Activated B cell treated with CpG ODN at 0.5 μM for 24 hours (primary cell): ENCODE data around the gene PLCE1. TPM values are rescaled to one million over a fixed set of nuclear protein-coding genes. Genes with fewer than 3 reads are reported as not detected.

ENCODE experiments used
- ATAC-seq: fragments of 200-7000 bp; cut with Tn5 transposase; one replicate; pipeline ENCODE4 v1.10.0; 2021; ENCODE audit warnings: low read depth, mild to moderate bottlenecking, moderate library complexity
- CTCF ChIA-PET: fragments of 350-600 bp; sonication (Branson Sonifier 250); formaldehyde crosslinking; loops from one replicate; lab custom pipeline; 2021; ENCODE audit warnings: antibody characterized with exemption; lab: Charles Lee
- POLR2A ChIA-PET: fragments of 350-600 bp; sonication (Branson Sonifier 250); formaldehyde crosslinking; loops from one replicate; lab custom pipeline; 2021; ENCODE audit warnings: antibody characterized with exemption; lab: Charles Lee
- DNase-seq: peaks from one replicate; pipeline ENCODE4 v3.0.0; 2022
- H3K27ac Mint-ChIP-seq: one replicate; pipeline ENCODE4 v1.8.0; 2020; ENCODE audit warnings: mixed read lengths
- H3K27me3 Mint-ChIP-seq: one replicate; pipeline ENCODE4 v1.8.0; 2021; ENCODE audit warnings: mixed read lengths
- H3K36me3 Mint-ChIP-seq: one replicate; pipeline ENCODE4 v1.8.0; 2021; ENCODE audit warnings: low read depth, mixed read lengths
- H3K4me1 Mint-ChIP-seq: one replicate; pipeline ENCODE4 v1.8.0; 2021; ENCODE audit warnings: mixed read lengths
- H3K4me3 Mint-ChIP-seq: one replicate; pipeline ENCODE4 v1.8.0; 2020; ENCODE audit warnings: mild to moderate bottlenecking, mixed read lengths
- H3K9me3 Mint-ChIP-seq: one replicate; pipeline ENCODE4 v1.8.0; 2020; ENCODE audit warnings: mixed read lengths
- intact Hi-C: fragments of 100-400 bp; cut with micrococcal nuclease; formaldehyde crosslinking; loops from one replicate; pipeline ENCODE4 v1.15.1; 2024
- total RNA-seq: library from RNA; stranded (reverse); gene quantifications from 2 replicates; pipeline ENCODE4 v1.2.3, GENCODE V29; 2022
- TF ChIP-seq, protein P1 (sequence below): fragments of 200-600 bp; IDR thresholded peaks from one replicate; pipeline ENCODE4 v1.8.0; 2022; ENCODE audit warnings: antibody characterized with exemption, mild to moderate bottlenecking

PLCE1 gene
- total RNA-seq, 1 donor from 2014 or later = not detected

DNA sequence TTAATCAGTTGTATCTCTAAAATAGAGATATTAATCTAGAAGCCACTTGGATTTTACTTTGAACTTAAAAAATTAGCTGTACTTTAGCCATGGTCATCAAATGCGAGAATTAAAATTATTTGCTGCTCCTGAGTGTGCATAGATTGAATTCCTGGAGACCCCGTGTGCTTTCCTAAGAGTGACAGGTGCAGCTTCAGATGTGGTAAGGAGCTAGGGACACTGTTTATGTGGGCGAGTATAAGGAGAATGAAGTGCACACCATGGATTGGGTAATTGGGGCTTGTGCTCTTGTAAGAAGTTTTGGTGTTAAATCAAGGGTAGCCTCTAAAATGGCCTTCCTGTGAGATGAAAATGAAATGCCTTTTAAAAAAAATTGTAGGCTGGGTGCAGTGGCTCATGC, 9.8 kb downstream of the PLCE1 start:
- TF ChIP-seq, protein P1, sequence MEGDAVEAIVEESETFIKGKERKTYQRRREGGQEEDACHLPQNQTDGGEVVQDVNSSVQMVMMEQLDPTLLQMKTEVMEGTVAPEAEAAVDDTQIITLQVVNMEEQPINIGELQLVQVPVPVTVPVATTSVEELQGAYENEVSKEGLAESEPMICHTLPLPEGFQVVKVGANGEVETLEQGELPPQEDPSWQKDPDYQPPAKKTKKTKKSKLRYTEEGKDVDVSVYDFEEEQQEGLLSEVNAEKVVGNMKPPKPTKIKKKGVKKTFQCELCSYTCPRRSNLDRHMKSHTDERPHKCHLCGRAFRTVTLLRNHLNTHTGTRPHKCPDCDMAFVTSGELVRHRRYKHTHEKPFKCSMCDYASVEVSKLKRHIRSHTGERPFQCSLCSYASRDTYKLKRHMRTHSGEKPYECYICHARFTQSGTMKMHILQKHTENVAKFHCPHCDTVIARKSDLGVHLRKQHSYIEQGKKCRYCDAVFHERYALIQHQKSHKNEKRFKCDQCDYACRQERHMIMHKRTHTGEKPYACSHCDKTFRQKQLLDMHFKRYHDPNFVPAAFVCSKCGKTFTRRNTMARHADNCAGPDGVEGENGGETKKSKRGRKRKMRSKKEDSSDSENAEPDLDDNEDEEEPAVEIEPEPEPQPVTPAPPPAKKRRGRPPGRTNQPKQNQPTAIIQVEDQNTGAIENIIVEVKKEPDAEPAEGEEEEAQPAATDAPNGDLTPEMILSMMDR = no peak
- intact Hi-C loops = no loop called here
- H3K9me3 Mint-ChIP-seq = no peaks in the 10 kb centered on the region
- ATAC-seq (no peak), DNase-seq (no peak)
- H3K4me1 Mint-ChIP-seq = no peaks in the 10 kb centered on the region
- no peaks in the 10 kb centered on the region for H3K36me3 Mint-ChIP-seq
- peaks cover 21% of the 10 kb centered on the region for H3K27me3 Mint-ChIP-seq
- H3K27ac Mint-ChIP-seq = no peak overlapping the region
- no peak overlapping the region for H3K4me3 Mint-ChIP-seq
- ChIA-PET CTCF (no interaction called here), POLR2A (no interaction called here)

DNA sequence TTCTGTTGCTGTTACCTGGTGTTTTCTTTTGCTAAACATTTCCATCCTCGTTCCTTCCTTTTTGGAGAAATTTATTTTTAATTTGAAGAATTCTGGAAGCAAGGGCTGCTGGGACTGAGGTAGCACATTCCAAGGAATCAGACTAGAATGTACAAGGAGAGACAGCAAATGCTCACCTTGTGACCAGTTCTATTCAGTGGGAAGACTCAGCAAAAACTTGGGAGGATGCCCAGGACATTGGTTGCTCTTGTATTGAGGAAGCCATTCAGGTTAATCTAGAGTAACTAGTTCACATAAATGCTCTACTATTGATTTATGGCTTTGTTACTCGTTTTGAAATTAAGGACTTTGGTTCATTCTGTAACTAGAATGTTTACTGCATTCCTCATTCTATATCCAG, 11.3 kb downstream of the PLCE1 start:
- DNase-seq (no peak), ATAC-seq (no peak)
- no peak overlapping the region for H3K27ac Mint-ChIP-seq
- H3K4me1 Mint-ChIP-seq = no peaks in the 10 kb centered on the region
- no peak overlapping the region for H3K4me3 Mint-ChIP-seq
- H3K36me3 Mint-ChIP-seq = no peaks in the 10 kb centered on the region
- TF ChIP-seq, protein P1 = no peak
- ChIA-PET POLR2A (no interaction called here), CTCF (no interaction called here)
- peaks cover 14% of the 10 kb centered on the region for H3K27me3 Mint-ChIP-seq
- intact Hi-C loops = no loop called here
- H3K9me3 Mint-ChIP-seq = no peaks in the 10 kb centered on the region

DNA sequence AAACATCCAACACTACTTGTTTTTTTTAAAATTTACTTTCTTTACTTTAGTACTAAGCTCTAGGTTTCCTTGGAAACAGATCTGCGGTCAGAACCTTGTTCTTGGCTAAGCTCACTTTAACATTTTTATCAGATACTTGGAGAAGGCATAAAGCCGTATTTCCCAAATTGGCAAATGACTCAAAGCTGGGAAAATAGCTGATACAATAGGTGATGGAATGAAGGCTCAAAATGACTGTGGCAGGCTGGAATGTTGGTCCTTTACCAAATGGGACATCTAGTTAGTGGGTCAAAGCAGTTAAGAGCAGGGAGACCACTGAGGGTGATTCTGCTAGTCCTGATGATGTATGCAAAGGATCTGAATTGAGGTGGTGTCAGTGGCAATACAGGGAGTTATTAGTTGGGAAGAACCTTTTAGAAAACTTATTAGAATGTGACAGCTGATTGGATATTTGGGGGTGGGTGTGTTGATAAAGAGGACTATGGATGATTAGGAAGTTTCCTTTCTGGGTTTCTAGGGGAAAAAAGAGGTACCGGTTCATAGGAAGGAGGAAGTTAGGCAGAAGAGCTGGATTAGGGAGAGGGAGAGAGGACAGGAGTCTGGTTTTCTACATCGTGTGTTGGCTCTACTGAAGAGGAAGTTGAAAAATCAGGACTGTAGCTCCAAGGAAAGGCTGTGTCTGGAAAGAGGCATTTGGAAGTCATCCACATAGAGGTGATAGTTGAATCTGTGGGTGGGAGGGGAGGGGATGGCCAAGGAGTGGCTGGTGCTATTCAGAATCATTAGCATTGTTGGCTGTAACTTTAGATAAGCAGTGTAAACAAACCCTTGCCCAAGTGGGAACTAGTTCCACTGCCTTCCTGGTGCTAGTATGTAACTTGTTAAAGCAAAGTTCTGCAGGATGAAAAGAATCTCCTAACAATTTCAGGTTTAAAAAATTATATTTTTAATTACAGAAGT, 13.1 kb downstream of the PLCE1 start:
- TF ChIP-seq, protein P1 = no peak
- Mint-ChIP-seq H3K36me3 (no peaks in the 10 kb centered on the region), H3K4me1 (no peaks in the 10 kb centered on the region), H3K9me3 (no peaks in the 10 kb centered on the region), H3K4me3 (no peak overlapping the region), H3K27ac (no peak overlapping the region), H3K27me3 (peaks cover 14% of the 10 kb centered on the region)
- DNase-seq (no peak), ATAC-seq (no peak)
- intact Hi-C loops = no loop called here
- ChIA-PET CTCF (no interaction called here), POLR2A (no interaction called here)

DNA sequence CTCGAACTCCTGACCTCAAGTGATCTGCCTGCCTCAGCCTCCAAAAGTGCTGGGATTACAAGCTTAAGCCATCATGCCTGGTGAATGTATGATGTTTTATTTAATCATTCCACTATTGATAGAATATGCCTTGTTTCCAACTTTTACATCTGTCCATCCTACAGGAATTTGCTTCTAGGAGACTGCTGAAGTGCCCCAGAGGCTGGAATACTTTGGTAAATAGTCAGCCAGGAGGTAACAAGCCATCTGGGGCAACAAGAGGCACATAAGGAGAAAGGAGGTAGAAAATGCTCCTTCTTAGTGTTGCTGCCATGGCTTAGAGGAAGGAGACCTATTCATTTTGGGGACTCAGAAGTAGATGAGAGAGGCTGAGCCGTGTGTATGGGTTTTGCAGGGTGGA, 14.8 kb downstream of the PLCE1 start:
- TF ChIP-seq, protein P1 = no peak
- ChIA-PET CTCF (no interaction called here), POLR2A (no interaction called here)
- no peak overlapping the region for H3K4me3 Mint-ChIP-seq
- H3K9me3 Mint-ChIP-seq = no peaks in the 10 kb centered on the region
- H3K36me3 Mint-ChIP-seq = no peaks in the 10 kb centered on the region
- DNase-seq (no peak), ATAC-seq (no peak)
- H3K27ac Mint-ChIP-seq = no peak overlapping the region
- no peaks in the 10 kb centered on the region for H3K4me1 Mint-ChIP-seq
- peaks cover 19% of the 10 kb centered on the region for H3K27me3 Mint-ChIP-seq
- intact Hi-C loops = no loop called here

DNA sequence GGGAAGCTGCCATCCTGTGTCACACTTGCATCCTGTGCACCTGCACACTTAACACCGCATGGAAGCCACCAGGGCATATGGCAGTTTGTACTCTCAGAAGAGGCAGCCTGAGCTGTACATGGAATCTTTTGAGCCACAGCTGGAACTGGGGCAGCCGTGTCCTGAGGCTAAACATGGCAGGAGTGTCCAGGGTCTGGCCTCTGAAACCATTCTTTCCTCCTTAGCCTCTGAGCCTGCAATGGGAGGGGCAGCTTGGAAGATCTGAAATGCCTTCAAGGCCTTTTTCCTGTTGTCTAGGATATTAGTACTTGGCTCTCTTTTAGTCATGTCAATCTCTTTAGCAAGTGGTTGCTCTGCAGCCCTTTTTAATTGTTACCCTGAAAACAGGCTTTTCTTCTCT, 16.4 kb downstream of the PLCE1 start:
- H3K27ac Mint-ChIP-seq = no peak overlapping the region
- H3K27me3 Mint-ChIP-seq = peaks cover 19% of the 10 kb centered on the region
- no peaks in the 10 kb centered on the region for H3K36me3 Mint-ChIP-seq
- no peaks in the 10 kb centered on the region for H3K9me3 Mint-ChIP-seq
- no peak overlapping the region for H3K4me3 Mint-ChIP-seq
- CTCF ChIA-PET = no interaction called here
- TF ChIP-seq, protein P1 = no peak
- ATAC-seq (no peak), DNase-seq (no peak)
- POLR2A ChIA-PET = no interaction called here
- intact Hi-C loops = no loop called here
- H3K4me1 Mint-ChIP-seq = no peaks in the 10 kb centered on the region
